ENCODE measurements around the gene KPTN. TPM values are rescaled to one million over a fixed set of nuclear protein-coding genes. Genes with fewer than 3 reads are reported as not detected.

Gene KPTN
- total RNA-seq, 1 donor from 2014 or later: 9.3 TPM

DNA sequence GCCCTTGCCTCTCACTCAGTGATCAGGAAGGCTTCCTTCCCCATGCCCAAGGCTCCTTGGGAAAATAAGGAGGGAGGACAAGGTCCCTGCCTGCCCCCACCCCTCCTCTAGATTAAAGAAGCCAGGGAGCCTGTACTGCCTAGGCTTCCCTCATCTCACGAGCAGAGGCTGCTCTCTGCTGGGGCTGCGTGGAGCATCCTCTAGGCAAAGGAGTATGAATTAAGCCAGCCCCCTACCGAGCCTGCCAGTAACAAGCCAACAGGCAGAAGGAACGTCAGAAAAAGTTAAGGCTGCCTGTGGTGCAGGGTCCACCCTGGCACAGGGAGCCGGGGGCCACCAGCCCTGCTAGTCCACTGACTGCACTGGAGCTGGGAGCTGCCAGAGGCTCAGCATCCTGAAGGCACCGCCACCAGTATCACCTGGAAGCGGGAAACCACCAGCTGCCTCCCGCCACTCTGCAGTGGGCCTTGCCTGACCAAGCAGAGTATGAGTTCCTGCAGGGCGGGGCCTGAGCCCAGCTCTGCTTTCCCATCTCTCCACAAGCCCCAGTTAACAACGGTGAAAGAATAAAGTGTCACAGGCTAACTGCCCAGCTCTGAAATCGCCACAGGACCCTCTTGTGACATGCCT is 24.0 kb upstream of the KPTN start:
- H3K27ac ChIP-seq: no peak overlapping the region
- no peaks in the 10 kb centered on the region for H3K9me3 ChIP-seq
- no peaks in the 10 kb centered on the region for H3K27me3 ChIP-seq
- DNase-seq (no peak), ATAC-seq (no peak)
- intact Hi-C loops (cut with DNase I): no loop called here
- TF ChIP-seq CTCF (IDR thresholded peaks at IDR 0.05): no peak
- peaks cover 64% of the 10 kb centered on the region for H3K4me1 ChIP-seq
- H3K36me3 ChIP-seq: peaks cover 29% of the 10 kb centered on the region
- H3K4me3 ChIP-seq: no peak overlapping the region

- ATAC-seq: peak; percentile 37
- intact Hi-C loops (cut with DNase I): no loop called here
- Histone ChIP-seq H3K9me3 (no peaks in the 10 kb centered on the region), H3K4me3 (no peak overlapping the region), H3K27me3 (no peaks in the 10 kb centered on the region), H3K36me3 (peaks cover 39% of the 10 kb centered on the region), H3K27ac (no peak overlapping the region), H3K4me1 (peaks cover 54% of the 10 kb centered on the region)
- no peak for DNase-seq
- TF ChIP-seq CTCF (IDR thresholded peaks at IDR 0.05): no peak
Observed at GRCh38 chr19:47507012-47507411, 23.0 kb upstream of the KPTN start.

DNA sequence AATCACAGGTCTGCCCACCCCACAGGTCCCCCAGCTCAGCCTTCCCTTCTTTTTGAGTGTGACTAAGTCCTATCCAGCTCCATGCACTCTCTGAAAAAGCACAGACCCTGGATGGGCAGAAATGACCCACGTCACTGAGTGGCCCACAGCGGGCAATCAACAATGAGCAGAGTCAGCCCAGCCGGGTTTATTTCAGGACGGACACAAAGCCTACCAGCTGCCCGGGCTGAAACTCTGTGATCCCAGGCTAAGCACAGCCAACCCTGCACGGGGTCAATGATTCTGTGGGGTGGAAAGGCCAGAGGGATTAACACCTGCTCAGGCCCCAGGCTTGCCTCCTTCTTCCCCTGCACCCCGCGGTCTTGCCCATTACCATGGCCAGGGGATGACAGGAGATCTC is 22.4 kb upstream of the KPTN start:
- DNase-seq: no peak
- H3K27me3 ChIP-seq: no peaks in the 10 kb centered on the region
- H3K9me3 ChIP-seq: no peaks in the 10 kb centered on the region
- no peak overlapping the region for H3K27ac ChIP-seq
- ATAC-seq: no peak
- no peak for TF ChIP-seq CTCF (IDR thresholded peaks at IDR 0.05)
- peaks cover 48% of the 10 kb centered on the region for H3K4me1 ChIP-seq
- H3K4me3 ChIP-seq: no peak overlapping the region
- H3K36me3 ChIP-seq: peaks cover 44% of the 10 kb centered on the region
- intact Hi-C loops (cut with DNase I): no loop called here

GRCh38 chr19:47505506-47505905 is 21.5 kb upstream of the KPTN start:
- peaks cover 38% of the 10 kb centered on the region for H3K4me1 ChIP-seq
- no peak overlapping the region for H3K27ac ChIP-seq
- ATAC-seq (no peak), DNase-seq (no peak)
- peaks cover 53% of the 10 kb centered on the region for H3K36me3 ChIP-seq
- intact Hi-C loops (cut with DNase I): no loop called here
- no peak overlapping the region for H3K4me3 ChIP-seq
- no peaks in the 10 kb centered on the region for H3K9me3 ChIP-seq
- H3K27me3 ChIP-seq: no peaks in the 10 kb centered on the region
- TF ChIP-seq CTCF (IDR thresholded peaks at IDR 0.05): no peak

DNA sequence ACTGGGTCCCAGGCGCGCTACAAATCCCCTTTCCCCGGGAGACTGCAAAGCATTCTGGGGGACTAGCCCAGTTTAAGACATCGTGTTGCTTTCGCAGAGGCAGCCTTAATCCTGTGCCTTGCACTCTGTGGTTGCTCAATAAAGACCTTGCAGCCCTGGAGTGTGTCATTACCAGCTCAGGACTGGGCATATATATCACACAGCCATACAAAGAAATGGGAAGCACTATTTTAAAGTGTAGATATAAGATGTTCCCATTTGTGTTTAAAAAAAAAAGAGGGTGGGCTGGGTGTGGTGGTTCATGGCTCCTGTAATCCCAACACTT is 19.8 kb upstream of the KPTN start:
- Histone ChIP-seq H3K9me3 (no peaks in the 10 kb centered on the region), H3K27ac (no peak overlapping the region), H3K4me1 (peaks cover 24% of the 10 kb centered on the region), H3K27me3 (no peaks in the 10 kb centered on the region), H3K4me3 (no peak overlapping the region), H3K36me3 (peaks cover 70% of the 10 kb centered on the region)
- TF ChIP-seq CTCF (IDR thresholded peaks at IDR 0.05): no peak
- intact Hi-C loops (cut with DNase I): no loop called here
- ATAC-seq: no peak
- no peak for DNase-seq
